NCI-H345 treated with DMSO at 0.1 percent for 48 hours (cell line): ENCODE results near the gene ANKRD61.
"Not testable (repeated sequence)": the region's sequence is repeated elsewhere in the genome, so short reads cannot be mapped to it uniquely, and the experiment has no call there.

Source experiments
- DNase-seq: peaks from one replicate; lab custom pipeline; 2025; ENCODE audit not compliant: unreplicated experiment; lab: John Stamatoyannopoulos, UW

ANKRD61 gene

GRCh38 chr7:6030988-6031387 is at the start of gene ANKRD61:
Gene ANKRD61 (plus strand): TSS chr7:6031376. CDS start chr7:6031376, 0 bp downstream.
- DNase-seq, result no peak

- DNase-seq, result not testable (repeated sequence)
Observed at GRCh38 chr7:5987061-5987460, 44.1 kb upstream of the ANKRD61 start.

- DNase-seq, result peak; percentile 7
Observed at GRCh38 chr7:5997210-5997808, 33.9 kb upstream of the ANKRD61 start.

GRCh38 chr7:6007386-6007785 is 23.8 kb upstream of the ANKRD61 start:
- DNase-seq, result no peak

- DNase-seq, result not testable (repeated sequence)
Observed at GRCh38 chr7:6007835-6008590, 23.2 kb upstream of the ANKRD61 start.

- DNase-seq, result peak; percentile 95
Observed at GRCh38 chr7:6008668-6009611, 22.2 kb upstream of the ANKRD61 start, which contains the start of the genes AIMP2 and PMS2. Gene AIMP2 (plus strand): TSS chr7:6009272. CDS start chr7:6009364, 92 bp downstream. Gene PMS2 (minus strand): TSS chr7:6009049. CDS start chr7:6009019, 30 bp downstream.

- not testable (repeated sequence) for DNase-seq
Observed at GRCh38 chr7:6010370-6010769, 20.8 kb upstream of the ANKRD61 start.

GRCh38 chr7:6011541-6011940 is 19.6 kb upstream of the ANKRD61 start:
- no peak for DNase-seq

GRCh38 chr7:6012355-6013104 is 18.6 kb upstream of the ANKRD61 start:
- no peak for DNase-seq

GRCh38 chr7:6015917-6016652 is 15.1 kb upstream of the ANKRD61 start:
- DNase-seq, result peak; percentile 0

- DNase-seq, result no peak
Observed at GRCh38 chr7:6016653-6016966, 14.6 kb upstream of the ANKRD61 start.

- DNase-seq, result peak; percentile 69
Observed at GRCh38 chr7:6020371-6021286, 10.5 kb upstream of the ANKRD61 start.

- no peak for DNase-seq
Observed at GRCh38 chr7:6022707-6023106, 8.5 kb upstream of the ANKRD61 start.

GRCh38 chr7:6023974-6024435 is 7.2 kb upstream of the ANKRD61 start:
- no peak for DNase-seq

GRCh38 chr7:6026011-6026819 is 5.0 kb upstream of the ANKRD61 start:
- peak; percentile 1 for DNase-seq

- no peak for DNase-seq
Observed at GRCh38 chr7:6026820-6027311, 4.3 kb upstream of the ANKRD61 start.

GRCh38 chr7:6027806-6028365 is 3.3 kb upstream of the ANKRD61 start:
- no peak for DNase-seq

GRCh38 chr7:6028563-6028962 is 2.6 kb upstream of the ANKRD61 start:
- no peak for DNase-seq
